HG03045 (cell line): Measurements from ENCODE around the gene C6orf52.

Experiments
- ATAC-seq: cut with Tn5 transposase; IDR thresholded peaks from one replicate; pipeline ENCODE4 v1.9.1; 2021; ENCODE audit warnings: mild to moderate bottlenecking, moderate library complexity; ENCODE audit not compliant: unreplicated experiment

C6orf52 gene

GRCh38 chr6:10658910-10659698 is 35.3 kb downstream of the C6orf52 start:
- ATAC-seq, result no peak

GRCh38 chr6:10655508-10656055 is 38.8 kb downstream of the C6orf52 start:
- ATAC-seq, result no peak

GRCh38 chr6:10644225-10644624 is 50.2 kb downstream of the C6orf52 start:
- no peak for ATAC-seq

GRCh38 chr6:10643201-10643651 is 51.2 kb downstream of the C6orf52 start:
- ATAC-seq, result no peak

GRCh38 chr6:10641528-10641927 is 52.9 kb downstream of the C6orf52 start:
- ATAC-seq, result no peak

- ATAC-seq, result no peak
These were observed 54.0 kb downstream of the C6orf52 start for GRCh38 chr6:10640412-10640811.

- ATAC-seq, result peak; percentile 66
These were observed 61.2 kb downstream of the C6orf52 start for GRCh38 chr6:10633216-10633615.

GRCh38 chr6:10630178-10630577 is 64.2 kb downstream of the C6orf52 start:
- no peak for ATAC-seq

GRCh38 chr6:10627800-10628199 is 66.6 kb downstream of the C6orf52 start:
- no peak for ATAC-seq

GRCh38 chr6:10626154-10626741 is 68.2 kb downstream of the C6orf52 start:
- no peak for ATAC-seq

GRCh38 chr6:10624836-10625235 is 69.6 kb downstream of the C6orf52 start:
- ATAC-seq, result no peak

GRCh38 chr6:10621847-10622246 is 72.6 kb downstream of the C6orf52 start:
- ATAC-seq, result no peak
